Trophoblast cell (in vitro differentiated cells and primary cell): ENCODE data around the gene C19orf53.
A peak's percentile ranks its signal among the peaks of the same experiment; 100 is the strongest.

ENCODE experiments used
- DNase-seq, 2 donors: peaks; one replicate each; pipeline ENCODE4 v3.0.0-alpha.2; 2016
- H2AFZ ChIP-seq: 2 replicates; pipeline ENCODE4 v1.6.1; 2013; ENCODE audit warnings: low read length, moderate library complexity, mild to moderate bottlenecking; ENCODE audit not compliant: insufficient read depth, poor library complexity
- H2AK5ac ChIP-seq: 2 replicates; pipeline ENCODE4 v1.6.1; 2013; ENCODE audit warnings: mild to moderate bottlenecking, low read length
- H2BK120ac ChIP-seq: 2 replicates; pipeline ENCODE4 v1.6.1; 2013; ENCODE audit warnings: low read length, mild to moderate bottlenecking, moderate library complexity; ENCODE audit not compliant: insufficient read depth, poor library complexity
- H2BK12ac ChIP-seq: 2 replicates; pipeline ENCODE4 v1.6.1; 2013; ENCODE audit warnings: mild to moderate bottlenecking, low read length, moderate library complexity
- H2BK5ac ChIP-seq: 2 replicates; pipeline ENCODE4 v1.6.1; 2013; ENCODE audit warnings: low read length, low read depth, moderate library complexity, mild to moderate bottlenecking; ENCODE audit not compliant: poor library complexity
- H3K14ac ChIP-seq: 2 replicates; pipeline ENCODE4 v1.6.1; 2013; ENCODE audit warnings: mild to moderate bottlenecking, low read length
- H3K18ac ChIP-seq: 2 replicates; pipeline ENCODE4 v1.6.1; 2013; ENCODE audit warnings: mild to moderate bottlenecking, low read length
- H3K23ac ChIP-seq: 2 replicates; pipeline ENCODE4 v1.6.1; 2013; ENCODE audit warnings: low read length
- H3K27ac ChIP-seq: 2 replicates; pipeline ENCODE4 v1.5.1; 2013; ENCODE audit warnings: low read depth, mild to moderate bottlenecking, inconsistent platforms, low read length, moderate library complexity
- H3K27me3 ChIP-seq: 2 replicates; pipeline ENCODE4 v1.6.1; 2013; ENCODE audit warnings: inconsistent platforms, mild to moderate bottlenecking, low read length, moderate library complexity; ENCODE audit not compliant: insufficient read depth
- H3K36me3 ChIP-seq, 2 experiments: 1 replicate in 1 of 2; 2 replicates in 1 of 2; pipeline ENCODE4 v1.6.1; 2013; ENCODE audit warnings: low read length in 2 of 2, mild to moderate bottlenecking in 2 of 2, moderate library complexity in 1 of 2; ENCODE audit not compliant: insufficient read depth in 2 of 2, control insufficient read depth in 1 of 2
- H3K4ac ChIP-seq: 2 replicates; pipeline ENCODE4 v1.6.1; 2013; ENCODE audit warnings: low read depth, mild to moderate bottlenecking, low read length, moderate library complexity
- H3K4me1 ChIP-seq, 2 experiments: 1 replicate in 1 of 2; 2 replicates in 1 of 2; pipeline ENCODE4 v1.6.1; 2013; ENCODE audit warnings: low read length in 2 of 2, mild to moderate bottlenecking in 2 of 2, moderate library complexity in 1 of 2; ENCODE audit not compliant: insufficient read depth in 2 of 2, control insufficient read depth in 1 of 2
- H3K4me2 ChIP-seq: 2 replicates; pipeline ENCODE4 v1.6.1; 2013; ENCODE audit warnings: inconsistent platforms, mild to moderate bottlenecking, low read length, moderate library complexity
- H3K4me3 ChIP-seq: 2 replicates; pipeline ENCODE4 v1.5.1; 2013; ENCODE audit warnings: mild to moderate bottlenecking, low read depth, low read length, inconsistent platforms
- H3K79me1 ChIP-seq: one replicate; pipeline ENCODE4 v1.6.1; 2013; ENCODE audit warnings: low read length
- H3K79me2 ChIP-seq: 2 replicates; pipeline ENCODE4 v1.6.1; 2013; ENCODE audit warnings: low read length, mild to moderate bottlenecking; ENCODE audit not compliant: control insufficient read depth, insufficient read depth, poor library complexity
- H3K9ac ChIP-seq: 2 replicates; pipeline ENCODE4 v1.6.1; 2013; ENCODE audit warnings: mild to moderate bottlenecking, low read length
- H3K9me3 ChIP-seq: 2 replicates; pipeline ENCODE4 v1.6.1; 2013; ENCODE audit warnings: low read depth, mild to moderate bottlenecking, control low read depth, inconsistent platforms, low read length; ENCODE audit not compliant: insufficient read depth
- H4K12ac ChIP-seq: 2 replicates; pipeline ENCODE4 v1.6.1; 2013; ENCODE audit warnings: low read depth, mild to moderate bottlenecking, low read length, moderate library complexity
- H4K8ac ChIP-seq: 2 replicates; pipeline ENCODE4 v1.6.1; 2013; ENCODE audit warnings: low read depth, mild to moderate bottlenecking, low read length, moderate library complexity
- H4K91ac ChIP-seq: one replicate; pipeline ENCODE4 v1.6.1; 2013; ENCODE audit warnings: low read depth, mild to moderate bottlenecking, low read length, moderate library complexity
- WGBS: extraction: QIAGEN DNeasy Blood & Tissue Kit; methylation state at CpG from one replicate; pipeline ENCODE4 v1.1.7; 2013; ENCODE audit warnings: missing lambda C conversion rate; ENCODE audit not compliant: insufficient read length, insufficient coverage; ENCODE audit errors: extremely low coverage; 5-methylcytosine and 5-hydroxymethylcytosine counted together

C19orf53 gene

DNA sequence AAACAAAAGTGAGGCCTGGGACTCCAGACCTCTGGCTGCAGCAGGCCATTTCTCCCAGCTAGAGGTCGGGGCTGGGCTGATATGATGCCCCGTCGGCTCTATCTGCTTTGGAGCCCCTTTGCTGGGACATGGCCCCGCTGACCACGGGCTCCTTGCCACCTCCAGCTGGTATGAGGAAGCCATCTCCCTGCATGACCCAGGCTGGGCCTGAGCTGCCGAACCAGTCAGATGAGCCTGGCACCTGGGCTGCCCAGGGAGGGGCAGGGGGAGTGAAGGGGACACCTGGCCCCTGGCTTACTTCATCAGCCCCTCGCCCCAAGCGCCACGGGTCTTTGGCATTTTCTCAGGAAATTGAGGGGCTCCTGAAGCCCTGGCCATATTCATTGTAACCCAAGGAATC is 28.8 kb downstream of the C19orf53 start:
- H3K79me2 ChIP-seq = no peaks in the 10 kb centered on the region
- H2BK12ac ChIP-seq = no peak overlapping the region
- no peak overlapping the region for H2BK120ac ChIP-seq
- no peak overlapping the region for H3K18ac ChIP-seq
- no peak for DNase-seq
- no peaks in the 10 kb centered on the region for H3K27me3 ChIP-seq
- H4K91ac ChIP-seq = peak overlapping the region; percentile 17
- peaks cover 15 to 18% of the 10 kb centered on the region in 2 experiments for H3K36me3 ChIP-seq
- H4K12ac ChIP-seq = no peak overlapping the region
- H3K9ac ChIP-seq = no peak overlapping the region
- no CpG with 5 or more reads among the region's 9 CpGs for WGBS
- no peak overlapping the region for H2AK5ac ChIP-seq
- no peaks in the 10 kb centered on the region for H3K4me1 ChIP-seq
- peak overlapping the region; percentile 40 for H2AFZ ChIP-seq
- H4K8ac ChIP-seq = no peak overlapping the region
- no peak overlapping the region for H3K23ac ChIP-seq
- H3K14ac ChIP-seq = no peak overlapping the region
- H3K27ac ChIP-seq = no peak overlapping the region
- H3K4ac ChIP-seq = no peak overlapping the region
- no peaks in the 10 kb centered on the region for H3K79me1 ChIP-seq
- H3K4me3 ChIP-seq = no peak overlapping the region
- H2BK5ac ChIP-seq = no peak overlapping the region
- no peak overlapping the region for H3K4me2 ChIP-seq
- no peaks in the 10 kb centered on the region for H3K9me3 ChIP-seq

GRCh38 chr19:13804830-13805683 is 30.8 kb downstream of the C19orf53 start:
- Histone ChIP-seq H2AFZ (no peak overlapping the region), H3K4ac (no peak overlapping the region), H3K79me2 (no peaks in the 10 kb centered on the region), H3K14ac (no peak overlapping the region), H2BK120ac (no peak overlapping the region), H2BK12ac (no peak overlapping the region), H4K91ac (no peak overlapping the region), H3K18ac (no peak overlapping the region), H3K4me2 (no peak overlapping the region), H3K36me3 (peaks cover 22 to 30% of the 10 kb centered on the region in 2 experiments), H3K4me3 (no peak overlapping the region), H3K4me1 (no peaks in the 10 kb centered on the region), H3K27me3 (no peaks in the 10 kb centered on the region), H3K23ac (no peak overlapping the region), H3K27ac (no peak overlapping the region), H3K9me3 (no peaks in the 10 kb centered on the region), H3K79me1 (no peaks in the 10 kb centered on the region), H4K12ac (no peak overlapping the region), H2BK5ac (no peak overlapping the region), H2AK5ac (no peak overlapping the region), H3K9ac (no peak overlapping the region), H4K8ac (no peak overlapping the region)
- no CpG with 5 or more reads among the region's 35 CpGs for WGBS
- peak in 1 of 2 donors; percentile 46 for DNase-seq

- Histone ChIP-seq H3K4me1 (no peaks in the 10 kb centered on the region), H2BK5ac (no peak overlapping the region), H4K12ac (no peak overlapping the region), H4K8ac (no peak overlapping the region), H2AFZ (no peak overlapping the region), H2BK120ac (no peak overlapping the region), H3K27me3 (no peaks in the 10 kb centered on the region), H3K27ac (no peak overlapping the region), H2AK5ac (no peak overlapping the region), H3K36me3 (peaks cover 19 to 37% of the 10 kb centered on the region in 2 experiments), H3K4me3 (no peak overlapping the region), H4K91ac (no peak overlapping the region), H3K79me1 (no peaks in the 10 kb centered on the region), H3K4me2 (no peak overlapping the region), H3K9me3 (no peaks in the 10 kb centered on the region), H3K9ac (no peak overlapping the region), H3K14ac (no peak overlapping the region), H3K4ac (no peak overlapping the region), H2BK12ac (no peak overlapping the region), H3K79me2 (no peaks in the 10 kb centered on the region), H3K18ac (no peak overlapping the region), H3K23ac (no peak overlapping the region)
- no peak for DNase-seq
- WGBS = 100% methylated on average over 2 of the region's 3 CpGs
Observed at GRCh38 chr19:13806728-13807127, 32.5 kb downstream of the C19orf53 start.

- Histone ChIP-seq H3K4me3 (no peak overlapping the region), H3K18ac (no peak overlapping the region), H3K23ac (no peak overlapping the region), H2BK5ac (no peak overlapping the region), H4K91ac (no peak overlapping the region), H3K27me3 (no peaks in the 10 kb centered on the region), H2AFZ (no peak overlapping the region), H3K14ac (no peak overlapping the region), H3K9me3 (no peaks in the 10 kb centered on the region), H3K79me2 (no peaks in the 10 kb centered on the region), H3K9ac (no peak overlapping the region), H2BK120ac (no peak overlapping the region), H2AK5ac (no peak overlapping the region), H3K4ac (no peak overlapping the region), H3K27ac (no peak overlapping the region), H3K79me1 (no peaks in the 10 kb centered on the region), H3K36me3 (peaks cover 20 to 37% of the 10 kb centered on the region in 2 experiments), H3K4me2 (no peak overlapping the region), H2BK12ac (no peak overlapping the region), H4K8ac (no peak overlapping the region), H4K12ac (no peak overlapping the region), H3K4me1 (no peaks in the 10 kb centered on the region)
- no CpG with 5 or more reads among the region's 3 CpGs for WGBS
- no peak for DNase-seq
Observed at GRCh38 chr19:13807421-13808021, 33.3 kb downstream of the C19orf53 start.
